Posterior cingulate gyrus (tissue), 11 donors: ENCODE measurements around the gene ALAS1.

Experiments
- DNase-seq, 10 donors: peaks; one replicate each; pipeline versions ENCODE4 v3.0.0 to v3.0.0-alpha.2; 2020 to 2021; ENCODE audit warnings: mixed read lengths in 3 of 10
- intact Hi-C: fragments of 100-400 bp; cut with DNase I; formaldehyde crosslinking; loops from one replicate; pipeline ENCODE4 v1.15.1; 2023

The ALAS1 gene

GRCh38 chr3:52231502-52232278, 33.7 kb downstream of the ALAS1 start:
- intact Hi-C loops = loop anchor here (5.0 kb wide), 1 partner anchor 106 kb away; no protein-coding TSS in a partner anchor
- peak in 6 of 10 donors; percentile 51 to 94 (median 74) for DNase-seq

GRCh38 chr3:52232279-52233107, 34.5 kb downstream of the ALAS1 start:
- peak in 2 of 10 donors; percentile 76 to 77 for DNase-seq
- intact Hi-C loops = loop anchor here (5.0 kb wide), 1 partner anchor 105 kb away; no protein-coding TSS in a partner anchor

GRCh38 chr3:52233108-52233591, 35.2 kb downstream of the ALAS1 start:
- peak in 2 of 10 donors; percentile 75 to 78 for DNase-seq
- intact Hi-C loops = loop anchor here (5.0 kb wide), 1 partner anchor 104 kb away; no protein-coding TSS in a partner anchor

GRCh38 chr3:52233968-52234367, 36.0 kb downstream of the ALAS1 start:
- peak in 4 of 10 donors; percentile 55 to 91 (median 88) for DNase-seq
- intact Hi-C loops = loop anchor here (5.0 kb wide), 1 partner anchor 103 kb away; no protein-coding TSS in a partner anchor

- intact Hi-C loops = loop anchor here (5.0 kb wide), 1 partner anchor 103 kb away; no protein-coding TSS in a partner anchor
- DNase-seq = peak in 2 of 10 donors; percentile 77
Measured at GRCh38 chr3:52234516-52235447, 36.8 kb downstream of the ALAS1 start.

- intact Hi-C loops = no loop called here
- peak in 1 of 10 donors; percentile 50 for DNase-seq
Measured at GRCh38 chr3:52236424-52236886, 38.5 kb downstream of the ALAS1 start.

- peak in 1 of 10 donors; percentile 42 for DNase-seq
Measured at GRCh38 chr3:52237006-52237656, 39.2 kb downstream of the ALAS1 start.

GRCh38 chr3:52237657-52238172, 39.8 kb downstream of the ALAS1 start:
- intact Hi-C loops = loop anchor here (2.0 kb wide), 1 partner anchor 41 kb away; the partner anchor contains the start of gene WDR82
- DNase-seq = peak in 9 of 10 donors; percentile 47 to 95 (median 65)

More at GRCh38 chr3:52237006-52237656, 39.2 kb downstream of the ALAS1 start:
- intact Hi-C loops = no loop called here

GRCh38 chr3:52238193-52238760, 40.3 kb downstream of the ALAS1 start:
- intact Hi-C loops = loop anchor here (2.0 kb wide), 1 partner anchor 41 kb away; the partner anchor contains the start of gene WDR82
- DNase-seq = peak in 2 of 10 donors; percentile 21 to 44

GRCh38 chr3:52238761-52239701, 41.1 kb downstream of the ALAS1 start, which contains the start of gene TWF2:
TWF2 (minus strand) TSS chr3:52239158; CDS start chr3:52239016, 142 bp downstream.
- intact Hi-C loops = loop anchor here (2.0 kb wide), 1 partner anchor 40 kb away; the partner anchor contains the start of gene WDR82
- DNase-seq = peak; percentile 66 to 98 (median 83)

- DNase-seq = peak in 5 of 10 donors; percentile 52 to 94 (median 65)
- intact Hi-C loops = no loop called here
Measured at GRCh38 chr3:52240059-52240885, 42.3 kb downstream of the ALAS1 start.

GRCh38 chr3:52240886-52241370, 43.0 kb downstream of the ALAS1 start:
- intact Hi-C loops = no loop called here
- DNase-seq = no peak

GRCh38 chr3:52242039-52242438, 44.1 kb downstream of the ALAS1 start:
- DNase-seq = no peak
- intact Hi-C loops = no loop called here

GRCh38 chr3:52243791-52244628, 46.0 kb downstream of the ALAS1 start:
- peak in 2 of 10 donors; percentile 14 to 78 for DNase-seq
- intact Hi-C loops = no loop called here
